ENCODE data around the gene ARL16. TPM values are rescaled to one million over a fixed set of nuclear protein-coding genes. Genes with fewer than 3 reads are reported as not detected.

The ARL16 gene
- total RNA-seq, 3 donors from 2014 or later (not counting 1 experiment from before 2014, with no cell fraction given): 23.3 to 47.9 (median 39.3) TPM

- Histone ChIP-seq H3K4me1 (ENCODE audit: control insufficient read depth, insufficient read depth, low read length) (no peaks in the 10 kb centered on the region), H3K36me3 (ENCODE audit: control insufficient read depth, insufficient read depth, low read length) (peaks cover 89% of the 10 kb centered on the region), H3K27me3 (ENCODE audit: control insufficient read depth, insufficient read depth, low read length) (no peaks in the 10 kb centered on the region), H3K9me3 (ENCODE audit: control insufficient read depth, insufficient read depth, low read length) (no peaks in the 10 kb centered on the region), H3K27ac (ENCODE audit: low read length) (no peak overlapping the region), H3K4me3 (ENCODE audit: low read length) (no peak overlapping the region)
- Mint-ChIP-seq H3K36me3 (no peaks in the 10 kb centered on the region), H3K9me3 (no peaks in the 10 kb centered on the region), H3K4me3 (no peak overlapping the region), H3K27ac (no peak overlapping the region), H3K4me1 (peaks cover 11 to 22% of the 10 kb centered on the region in 2 donors), H3K27me3 (ENCODE audit: low read depth in 2 of 2) (no peaks in the 10 kb centered on the region)
- intact Hi-C loops (cut with micrococcal nuclease): no loop called here
- 97% methylated on average over 20 of the region's 20 CpGs for WGBS (ENCODE audit: insufficient coverage)
- TF ChIP-seq CTCF (IDR thresholded peaks at IDR 0.05): no peak
- ATAC-seq: no peak
- DNase-seq: no peak
Measured at GRCh38 chr17:81691608-81692007, 8.0 kb upstream of the ARL16 start.

- no peaks in the 10 kb centered on the region for H3K27me3 ChIP-seq (ENCODE audit: control insufficient read depth, insufficient read depth, low read length)
- no peak overlapping the region for H3K27ac ChIP-seq (ENCODE audit: low read length)
- 97% methylated on average over 18 of the region's 18 CpGs for WGBS (ENCODE audit: insufficient coverage)
- Mint-ChIP-seq H3K27ac (no peak overlapping the region), H3K27me3 (ENCODE audit: low read depth in 2 of 2) (no peaks in the 10 kb centered on the region), H3K4me1 (peaks cover 11 to 25% of the 10 kb centered on the region in 2 donors), H3K9me3 (no peaks in the 10 kb centered on the region), H3K4me3 (no peak overlapping the region), H3K36me3 (no peaks in the 10 kb centered on the region)
- intact Hi-C loops (cut with micrococcal nuclease): no loop called here
- no peak overlapping the region for H3K4me3 ChIP-seq (ENCODE audit: low read length)
- no peaks in the 10 kb centered on the region for H3K9me3 ChIP-seq (ENCODE audit: control insufficient read depth, insufficient read depth, low read length)
- no peak for DNase-seq
- no peak for TF ChIP-seq CTCF (IDR thresholded peaks at IDR 0.05)
- H3K36me3 ChIP-seq (ENCODE audit: control insufficient read depth, insufficient read depth, low read length): peaks cover 89% of the 10 kb centered on the region
- H3K4me1 ChIP-seq (ENCODE audit: control insufficient read depth, insufficient read depth, low read length): no peaks in the 10 kb centered on the region
- ATAC-seq: no peak
Measured at GRCh38 chr17:81691196-81691595, 7.6 kb upstream of the ARL16 start.

GRCh38 chr17:81690549-81690948 is 7.0 kb upstream of the ARL16 start:
- Histone ChIP-seq H3K9me3 (ENCODE audit: control insufficient read depth, insufficient read depth, low read length) (no peaks in the 10 kb centered on the region), H3K4me3 (ENCODE audit: low read length) (no peak overlapping the region), H3K4me1 (ENCODE audit: control insufficient read depth, insufficient read depth, low read length) (peaks cover 4% of the 10 kb centered on the region), H3K27me3 (ENCODE audit: control insufficient read depth, insufficient read depth, low read length) (no peaks in the 10 kb centered on the region), H3K27ac (ENCODE audit: low read length) (no peak overlapping the region), H3K36me3 (ENCODE audit: control insufficient read depth, insufficient read depth, low read length) (peaks cover 82% of the 10 kb centered on the region)
- Mint-ChIP-seq H3K36me3 (no peaks in the 10 kb centered on the region), H3K4me3 (no peak overlapping the region), H3K27ac (no peak overlapping the region), H3K27me3 (ENCODE audit: low read depth in 2 of 2) (no peaks in the 10 kb centered on the region), H3K4me1 (peaks cover 11 to 27% of the 10 kb centered on the region in 2 donors), H3K9me3 (no peaks in the 10 kb centered on the region)
- no peak for ATAC-seq
- intact Hi-C loops (cut with micrococcal nuclease): no loop called here
- no peak for TF ChIP-seq CTCF (IDR thresholded peaks at IDR 0.05)
- DNase-seq: no peak
- WGBS (ENCODE audit: insufficient coverage): 94% methylated on average over 17 of the region's 17 CpGs

GRCh38 chr17:81690066-81690465 is 6.5 kb upstream of the ARL16 start:
- ATAC-seq: no peak
- intact Hi-C loops (cut with micrococcal nuclease): no loop called here

More at GRCh38 chr17:81690066-81690465, 6.5 kb upstream of the ARL16 start:
- Mint-ChIP-seq H3K4me3 (no peak overlapping the region), H3K27me3 (ENCODE audit: low read depth in 2 of 2) (no peaks in the 10 kb centered on the region), H3K9me3 (no peaks in the 10 kb centered on the region), H3K36me3 (no peaks in the 10 kb centered on the region), H3K4me1 (peaks cover 11 to 31% of the 10 kb centered on the region in 2 donors), H3K27ac (no peak overlapping the region)
- peaks cover 77% of the 10 kb centered on the region for H3K36me3 ChIP-seq (ENCODE audit: control insufficient read depth, insufficient read depth, low read length)
- no peaks in the 10 kb centered on the region for H3K9me3 ChIP-seq (ENCODE audit: control insufficient read depth, insufficient read depth, low read length)
- peaks cover 9% of the 10 kb centered on the region for H3K4me1 ChIP-seq (ENCODE audit: control insufficient read depth, insufficient read depth, low read length)
- TF ChIP-seq CTCF (IDR thresholded peaks at IDR 0.05): no peak
- 94% methylated on average over 18 of the region's 18 CpGs for WGBS (ENCODE audit: insufficient coverage)
- no peaks in the 10 kb centered on the region for H3K27me3 ChIP-seq (ENCODE audit: control insufficient read depth, insufficient read depth, low read length)
- no peak overlapping the region for H3K4me3 ChIP-seq (ENCODE audit: low read length)
- DNase-seq: no peak
- no peak overlapping the region for H3K27ac ChIP-seq (ENCODE audit: low read length)
